A673 (cell line): ENCODE measurements around the gene NFASC. TPM values are rescaled to one million over a fixed set of nuclear protein-coding genes. Genes with fewer than 3 reads are reported as not detected.

Experiments used
- BruUV-seq: library from RNA; stranded (reverse); fragments of 400-500 nt; replicated peaks from 2 replicates; lab custom pipeline; 2021; lab: Mats Ljungman, UMichigan
- CTCF ChIA-PET: fragments of 300-600 bp; sonication (Branson Sonifier 250); formaldehyde crosslinking; loops from one replicate; lab custom pipeline; 2022; ENCODE audit warnings: antibody characterized with exemption; lab: Charles Lee
- POLR2A ChIA-PET: fragments of 300-600 bp; sonication (Branson Sonifier 250); formaldehyde crosslinking; loops from one replicate; lab custom pipeline; 2022; ENCODE audit warnings: antibody characterized with exemption; ENCODE audit not compliant: low non-redundant PET; lab: Charles Lee
- DNase-seq: peaks from one replicate; pipeline ENCODE4 v3.0.0-alpha.2; 2015; ENCODE audit warnings: low spot score
- H3K27ac ChIP-seq: fragments of 200-600 bp; sonication (generic); 2 replicates; pipeline ENCODE4 v1.5.1; 2016; ENCODE audit warnings: mixed run types, low read depth, mild to moderate bottlenecking, mixed read lengths, antibody characterized with exemption, low read length; ENCODE audit not compliant: poor library complexity, severe bottlenecking
- H3K27me3 ChIP-seq: fragments of 200-600 bp; sonication (generic); replicated peaks from 2 replicates; pipeline ENCODE4 v1.6.1; 2017; ENCODE audit warnings: mixed run types, low read depth, mild to moderate bottlenecking, mixed read lengths, antibody characterized with exemption, low read length; ENCODE audit not compliant: insufficient read depth, poor library complexity
- H3K36me3 ChIP-seq: fragments of 200-600 bp; sonication (generic); 2 replicates; pipeline ENCODE4 v1.6.1; 2016; ENCODE audit warnings: mixed run types, mild to moderate bottlenecking, mixed read lengths, antibody characterized with exemption, low read length; ENCODE audit not compliant: insufficient read depth, poor library complexity, severe bottlenecking
- H3K4me1 ChIP-seq: fragments of 200-600 bp; sonication (generic); 2 replicates; pipeline ENCODE4 v1.6.1; 2017; ENCODE audit warnings: mixed run types, mild to moderate bottlenecking, mixed read lengths, antibody characterized with exemption, low read length; ENCODE audit not compliant: insufficient read depth, poor library complexity, severe bottlenecking
- H3K4me3 ChIP-seq: fragments of 200-600 bp; sonication (generic); 2 replicates; pipeline ENCODE4 v1.5.1; 2016; ENCODE audit warnings: low read depth, mixed run types, mild to moderate bottlenecking, mixed read lengths, low read length; ENCODE audit not compliant: poor library complexity, severe bottlenecking
- H3K9me3 ChIP-seq: fragments of 200-600 bp; sonication (generic); 2 replicates; pipeline ENCODE4 v1.6.1; 2016; ENCODE audit warnings: mixed run types, low read depth, mild to moderate bottlenecking, mixed read lengths, antibody characterized with exemption, low read length; ENCODE audit not compliant: poor library complexity, severe bottlenecking
- EZH2 ChIP-seq: fragments of 200-600 bp; sonication (generic); IDR thresholded peaks from 2 replicates; pipeline ENCODE4 v1.6.1; 2017; ENCODE audit warnings: borderline replicate concordance, low read depth, mild to moderate bottlenecking, mixed read lengths, antibody characterized with exemption, low read length; ENCODE audit not compliant: poor library complexity, severe bottlenecking
- intact Hi-C: fragments of 100-400 bp; cut with micrococcal nuclease; formaldehyde crosslinking; loops from one replicate; pipeline ENCODE4 v1.10.0; 2022; ENCODE audit not compliant: unreplicated experiment
- total RNA-seq: library from RNA; stranded (reverse); gene quantifications from 2 replicates; pipeline ENCODE4 v1.2.3, GENCODE V29; 2021
- TF ChIP-seq, protein P1 (sequence below): fragments of 300-800, 200-600 bp; sonication (generic); conservative IDR thresholded peaks from 2 replicates; pipeline ENCODE4 v1.5.1; 2017; ENCODE audit warnings: low read depth, mild to moderate bottlenecking, antibody characterized with exemption, low read length, moderate library complexity, mixed read lengths

NFASC gene
- total RNA-seq, 1 experiment from 2014 or later, result 0.24 TPM

DNA sequence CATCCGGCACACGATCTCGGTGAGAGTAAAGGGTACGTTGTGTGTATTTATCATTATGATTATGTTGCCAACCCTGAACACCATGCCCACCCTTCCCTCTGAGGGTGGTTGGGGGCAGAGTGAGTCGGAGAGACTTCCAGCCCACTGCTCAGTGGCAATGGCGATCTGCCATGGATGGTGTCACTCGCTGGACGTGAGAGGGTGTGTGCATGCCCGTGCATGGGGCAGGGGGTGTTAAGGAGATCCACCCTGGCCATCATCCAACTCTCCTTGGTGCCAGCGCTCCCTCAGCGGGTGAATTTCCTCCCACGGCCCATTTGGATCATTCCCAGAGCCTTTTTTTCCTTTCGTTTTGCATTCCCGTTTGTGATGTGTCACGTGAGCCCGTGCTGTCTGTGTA, 98.3 kb downstream of the NFASC start:
- Histone ChIP-seq H3K36me3 (no peaks in the 10 kb centered on the region), H3K27me3 (peaks cover 28% of the 10 kb centered on the region), H3K4me1 (no peaks in the 10 kb centered on the region), H3K9me3 (no peaks in the 10 kb centered on the region), H3K27ac (no peak overlapping the region), H3K4me3 (no peak overlapping the region)
- ChIA-PET CTCF (no interaction called here), POLR2A (no interaction called here)
- no TSS peak for BruUV-seq
- intact Hi-C loops, result no loop called here
- DNase-seq, result peak; percentile 23
- TF ChIP-seq, protein P1, sequence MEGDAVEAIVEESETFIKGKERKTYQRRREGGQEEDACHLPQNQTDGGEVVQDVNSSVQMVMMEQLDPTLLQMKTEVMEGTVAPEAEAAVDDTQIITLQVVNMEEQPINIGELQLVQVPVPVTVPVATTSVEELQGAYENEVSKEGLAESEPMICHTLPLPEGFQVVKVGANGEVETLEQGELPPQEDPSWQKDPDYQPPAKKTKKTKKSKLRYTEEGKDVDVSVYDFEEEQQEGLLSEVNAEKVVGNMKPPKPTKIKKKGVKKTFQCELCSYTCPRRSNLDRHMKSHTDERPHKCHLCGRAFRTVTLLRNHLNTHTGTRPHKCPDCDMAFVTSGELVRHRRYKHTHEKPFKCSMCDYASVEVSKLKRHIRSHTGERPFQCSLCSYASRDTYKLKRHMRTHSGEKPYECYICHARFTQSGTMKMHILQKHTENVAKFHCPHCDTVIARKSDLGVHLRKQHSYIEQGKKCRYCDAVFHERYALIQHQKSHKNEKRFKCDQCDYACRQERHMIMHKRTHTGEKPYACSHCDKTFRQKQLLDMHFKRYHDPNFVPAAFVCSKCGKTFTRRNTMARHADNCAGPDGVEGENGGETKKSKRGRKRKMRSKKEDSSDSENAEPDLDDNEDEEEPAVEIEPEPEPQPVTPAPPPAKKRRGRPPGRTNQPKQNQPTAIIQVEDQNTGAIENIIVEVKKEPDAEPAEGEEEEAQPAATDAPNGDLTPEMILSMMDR, result no peak
- no peak for TF ChIP-seq EZH2

DNA sequence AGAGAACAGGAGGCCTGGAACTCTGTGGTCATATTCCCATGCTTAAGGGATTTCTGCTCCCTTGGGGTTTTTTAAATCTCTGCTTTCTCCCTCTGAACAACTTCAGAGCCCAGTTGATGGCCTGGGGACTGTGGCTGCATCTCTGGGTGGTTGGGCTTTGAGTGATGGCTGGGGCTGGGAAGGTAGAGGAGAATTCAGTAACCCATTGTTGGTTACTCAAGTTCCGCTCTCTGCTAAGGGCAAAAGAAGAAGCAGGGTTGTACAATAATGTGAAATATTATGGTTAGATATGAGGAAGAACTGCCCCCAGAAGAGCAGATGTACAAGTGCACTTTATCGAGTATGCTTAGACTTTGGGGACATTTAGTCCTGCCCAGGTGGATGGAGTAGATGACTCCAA, 100.3 kb downstream of the NFASC start:
- POLR2A ChIA-PET, result no interaction called here
- TF ChIP-seq, protein P1, result no peak
- TF ChIP-seq EZH2, result no peak
- no TSS peak for BruUV-seq
- intact Hi-C loops, result no loop called here
- H3K4me3 ChIP-seq, result no peak overlapping the region
- H3K9me3 ChIP-seq, result no peaks in the 10 kb centered on the region
- no peak for DNase-seq
- CTCF ChIA-PET, result interaction anchor here (1.7 kb wide), 1 partner anchor 91 kb away, joined by 8 read pairs; no protein-coding TSS in a partner anchor
- no peak overlapping the region for H3K27ac ChIP-seq
- H3K27me3 ChIP-seq, result peaks cover 10% of the 10 kb centered on the region
- H3K36me3 ChIP-seq, result no peaks in the 10 kb centered on the region
- H3K4me1 ChIP-seq, result no peaks in the 10 kb centered on the region

DNA sequence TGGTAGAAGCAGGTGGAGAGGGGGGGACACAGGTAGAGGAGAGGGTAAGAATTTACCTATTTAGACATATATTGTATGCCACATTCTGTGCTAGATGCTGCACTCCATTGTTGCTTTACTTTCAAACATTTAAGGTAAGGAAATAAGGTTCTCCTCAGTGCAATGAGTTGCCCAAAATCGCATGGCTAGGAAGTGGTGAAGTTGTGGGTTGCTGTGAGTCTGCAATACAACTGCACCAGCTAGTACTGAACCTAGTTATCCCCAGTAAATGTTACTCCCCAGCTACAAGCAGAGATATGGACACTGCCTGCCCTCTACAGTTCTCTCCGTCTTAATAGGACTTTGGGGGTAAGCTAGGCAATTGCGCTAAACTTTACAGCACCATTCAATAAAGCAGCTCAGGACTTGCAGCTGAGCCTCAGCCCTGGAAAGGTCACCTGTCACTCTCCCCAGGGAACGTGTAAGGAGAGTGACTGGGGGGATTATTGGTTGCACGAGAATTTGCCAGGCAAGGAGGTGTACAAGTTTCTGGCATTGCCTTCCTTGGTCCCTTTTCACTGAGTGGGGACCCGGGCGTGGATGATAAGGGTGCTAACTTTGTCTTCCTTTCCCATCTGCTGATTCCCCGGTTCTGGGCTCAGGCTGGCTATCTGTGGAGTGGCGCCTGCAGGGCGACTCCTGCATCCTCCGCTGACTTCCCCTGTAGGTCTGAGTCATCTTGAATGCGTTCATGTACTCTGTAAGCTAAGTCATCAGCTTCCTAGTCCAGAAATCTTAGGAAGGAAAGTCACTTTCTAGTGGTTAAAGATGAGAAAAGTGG, 101.1 kb downstream of the NFASC start:
- peak; percentile 17 for DNase-seq
- Histone ChIP-seq H3K9me3 (no peaks in the 10 kb centered on the region), H3K27me3 (peaks cover 10% of the 10 kb centered on the region), H3K4me1 (no peaks in the 10 kb centered on the region), H3K27ac (no peak overlapping the region), H3K36me3 (no peaks in the 10 kb centered on the region), H3K4me3 (no peak overlapping the region)
- BruUV-seq, result no TSS peak
- TF ChIP-seq, protein P1, result no peak
- intact Hi-C loops, result no loop called here
- CTCF ChIA-PET, result interaction anchor here (1.7 kb wide), 1 partner anchor 90 kb away, joined by 8 read pairs; no protein-coding TSS in a partner anchor
- POLR2A ChIA-PET, result no interaction called here
